K562 (cell line): ENCODE measurements around the gene KCTD11. TPM values are rescaled to one million over a fixed set of nuclear protein-coding genes. Genes with fewer than 3 reads are reported as not detected.

Experiments
- CC2D1A ChIP-seq: fragments of 450-650 bp; IDR thresholded peaks from 2 replicates; pipeline ENCODE4 v1.6.1; 2017; ENCODE audit warnings: mild to moderate bottlenecking
- CEBPB ChIP-seq: fragments of 450-650 bp; IDR thresholded peaks from 2 replicates; pipeline ENCODE4 v1.6.1; 2016; ENCODE audit warnings: missing genetic modification characterization, missing compliant biosample characterization
- DLX4 ChIP-seq: fragments of 250-450 bp; sonication (Bioruptor Pico); IDR thresholded peaks from 2 replicates; pipeline ENCODE4 v1.6.1; 2021; ENCODE audit warnings: mild to moderate bottlenecking
- DMBX1 ChIP-seq: fragments of 250-450 bp; sonication (Bioruptor Pico); IDR thresholded peaks from 2 replicates; pipeline ENCODE4 v1.8.0; 2022; ENCODE audit warnings: inconsistent platforms, mild to moderate bottlenecking, moderate library complexity, borderline replicate concordance
- FOXK1 ChIP-seq: sonication (generic); formaldehyde crosslinking; IDR thresholded peaks from 2 replicates; pipeline ENCODE4 v1.8.0; 2022; ENCODE audit warnings: missing genetic modification reagents, mild to moderate bottlenecking, borderline replicate concordance
- GTF2A2 ChIP-seq: IDR thresholded peaks from 2 replicates; pipeline ENCODE4 v1.6.1; 2016; ENCODE audit warnings: mild to moderate bottlenecking, missing genetic modification characterization, missing compliant biosample characterization
- HES1 ChIP-seq: fragments of 450-650 bp; IDR thresholded peaks from 2 replicates; pipeline ENCODE4 v1.6.1; 2016; ENCODE audit warnings: low read depth, mild to moderate bottlenecking, moderate library complexity
- KDM2B ChIP-seq: fragments of 250-450 bp; sonication (Bioruptor Pico); IDR thresholded peaks from 2 replicates; pipeline ENCODE4 v1.8.0; 2021; ENCODE audit warnings: mild to moderate bottlenecking, moderate library complexity
- MCM7 ChIP-seq, 2 experiments: fragments of 450-650 bp; IDR thresholded peaks; 2 replicates each; pipeline ENCODE4 v1.6.1; 2016 to 2018
- NBN ChIP-seq: fragments of 450-650 bp; IDR thresholded peaks from 2 replicates; pipeline ENCODE4 v1.6.1; 2016; ENCODE audit warnings: low read depth, mild to moderate bottlenecking
- SMAD1 ChIP-seq: fragments of 150-350 bp; IDR thresholded peaks from 2 replicates; pipeline ENCODE4 v1.6.1; 2014; ENCODE audit warnings: low read length, low read depth; ENCODE audit not compliant: partially characterized antibody
- SNIP1 ChIP-seq: fragments of 450-650 bp; IDR thresholded peaks from 2 replicates; pipeline ENCODE4 v1.7.1; 2017; ENCODE audit warnings: low read depth, mild to moderate bottlenecking
- SP1 ChIP-seq: sonication (generic); formaldehyde crosslinking; IDR thresholded peaks from 2 replicates; pipeline ENCODE4 v1.8.1; 2022; ENCODE audit warnings: mild to moderate bottlenecking, missing genetic modification reagents
- USF1 ChIP-seq: sonication (generic); formaldehyde crosslinking; IDR thresholded peaks from 2 replicates; pipeline ENCODE4 v1.9.0; 2022; ENCODE audit warnings: mild to moderate bottlenecking, missing genetic modification reagents
- ZBTB8A ChIP-seq: fragments of 450-650 bp; IDR thresholded peaks from 2 replicates; pipeline ENCODE4 v1.6.1; 2018; ENCODE audit warnings: mild to moderate bottlenecking, moderate library complexity; ENCODE audit not compliant: partially characterized antibody
- ZNF23 ChIP-seq: fragments of 250-450 bp; sonication (Bioruptor Pico); IDR thresholded peaks from 2 replicates; pipeline ENCODE4 v1.4.0; 2020; ENCODE audit warnings: mild to moderate bottlenecking
- ZNF639 ChIP-seq, 2 experiments: fragments of 200-800 bp in 1 of 2; sonication (Bioruptor generic) in 1 of 2; sonication (generic) in 1 of 2; formaldehyde crosslinking in 1 of 2; IDR thresholded peaks in 1 of 2; conservative IDR thresholded peaks in 1 of 2; 2 replicates each; pipeline versions ENCODE4 v1.5.0 to v1.6.1; 2016 to 2020; ENCODE audit warnings: missing compliant biosample characterization in 1 of 2, missing genetic modification characterization in 1 of 2, missing genetic modification reagents in 1 of 2
- polyA plus RNA-seq, 8 experiments: library from polyadenylated mRNA; depleted of rRNA in 4 of 8; stranded (reverse) in 5 of 8; unstranded in 3 of 8; fragments of >200 nt; fragmentation: Nextera tagmentation in 2 of 8; fragmentation: Illumina TruSeq in 1 of 8; extraction: Ambion mirVana in 2 of 8; extraction: Trizol in 1 of 8; gene quantifications; 2 replicates each; pipeline versions ENCODE4 v1.2.1 to v1.2.3, GENCODE V29; 2011 to 2014; ENCODE audit warnings: inconsistent platforms in 1 of 8, missing spikeins in 1 of 8
- total RNA-seq, 7 experiments: library from RNA; depleted of rRNA in 6 of 7; stranded (reverse); fragments of >200 nt in 6 of 7; fragmentation: Illumina TruSeq in 2 of 7; extraction: Trizol in 2 of 7; gene quantifications; 2 replicates each; pipeline versions ENCODE4 v1.2.1 to v1.2.3, GENCODE V29; 2011 to 2021; ENCODE audit warnings: low replicate concordance in 1 of 7
- TF ChIP-seq, protein P1 (sequence below): fragments of 450-650 bp; IDR thresholded peaks from 2 replicates; pipeline ENCODE4 v1.6.1; 2017; ENCODE audit warnings: antibody characterized with exemption, mild to moderate bottlenecking
- TF ChIP-seq, protein P2 (sequence below): fragments of 250-450 bp; sonication (Bioruptor Pico); IDR thresholded peaks from 2 replicates; pipeline ENCODE4 v1.4.0; 2020; ENCODE audit warnings: mild to moderate bottlenecking

KCTD11 gene
- total and polyA plus RNA-seq, 9 of the 15 experiments (the other 6 are each of a cell fraction or from before 2014, with no cell fraction given), result 0.01 to 3.2 (median 2.5) TPM; not detected in 1

DNA sequence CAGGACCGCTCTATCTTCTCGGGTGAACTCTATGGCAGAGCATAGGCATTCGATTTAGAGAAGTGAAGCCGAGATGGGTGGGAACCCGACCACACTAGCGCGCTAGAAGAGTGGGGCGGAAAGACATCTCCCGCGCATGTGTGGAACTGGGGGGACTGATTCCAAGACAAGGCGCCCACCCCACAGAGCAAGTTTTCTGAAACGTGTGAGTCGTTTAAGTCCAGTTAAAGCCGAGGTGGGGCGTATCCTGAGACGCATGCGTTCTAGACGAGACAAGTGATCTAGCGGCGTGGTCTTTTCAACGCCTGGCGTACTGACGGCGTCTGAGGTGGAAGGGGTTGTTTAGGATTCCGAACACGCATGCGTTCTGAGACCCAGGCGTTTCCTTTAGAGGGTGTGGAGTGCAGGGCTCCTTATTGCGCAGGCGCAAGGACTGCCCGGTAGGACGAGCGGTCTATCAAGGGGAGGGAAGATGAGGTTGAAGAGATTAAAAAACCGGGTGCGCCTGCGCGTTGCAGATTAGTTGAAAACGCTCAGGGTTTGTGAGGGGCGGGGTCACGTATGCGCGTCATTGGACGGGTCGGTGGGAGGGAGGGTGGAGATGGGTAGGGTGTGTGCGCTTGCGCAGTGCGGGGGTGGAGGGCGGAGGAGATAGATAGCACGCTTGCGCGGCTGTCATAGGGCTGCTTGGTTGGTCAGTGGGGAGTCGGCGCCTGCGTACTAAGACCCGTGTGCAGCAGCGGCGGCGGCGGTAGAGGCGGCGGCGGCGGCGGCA lies 44.9 kb upstream of the KCTD11 start, which contains the start of gene EIF5A (continued):
- TF ChIP-seq, protein P1, sequence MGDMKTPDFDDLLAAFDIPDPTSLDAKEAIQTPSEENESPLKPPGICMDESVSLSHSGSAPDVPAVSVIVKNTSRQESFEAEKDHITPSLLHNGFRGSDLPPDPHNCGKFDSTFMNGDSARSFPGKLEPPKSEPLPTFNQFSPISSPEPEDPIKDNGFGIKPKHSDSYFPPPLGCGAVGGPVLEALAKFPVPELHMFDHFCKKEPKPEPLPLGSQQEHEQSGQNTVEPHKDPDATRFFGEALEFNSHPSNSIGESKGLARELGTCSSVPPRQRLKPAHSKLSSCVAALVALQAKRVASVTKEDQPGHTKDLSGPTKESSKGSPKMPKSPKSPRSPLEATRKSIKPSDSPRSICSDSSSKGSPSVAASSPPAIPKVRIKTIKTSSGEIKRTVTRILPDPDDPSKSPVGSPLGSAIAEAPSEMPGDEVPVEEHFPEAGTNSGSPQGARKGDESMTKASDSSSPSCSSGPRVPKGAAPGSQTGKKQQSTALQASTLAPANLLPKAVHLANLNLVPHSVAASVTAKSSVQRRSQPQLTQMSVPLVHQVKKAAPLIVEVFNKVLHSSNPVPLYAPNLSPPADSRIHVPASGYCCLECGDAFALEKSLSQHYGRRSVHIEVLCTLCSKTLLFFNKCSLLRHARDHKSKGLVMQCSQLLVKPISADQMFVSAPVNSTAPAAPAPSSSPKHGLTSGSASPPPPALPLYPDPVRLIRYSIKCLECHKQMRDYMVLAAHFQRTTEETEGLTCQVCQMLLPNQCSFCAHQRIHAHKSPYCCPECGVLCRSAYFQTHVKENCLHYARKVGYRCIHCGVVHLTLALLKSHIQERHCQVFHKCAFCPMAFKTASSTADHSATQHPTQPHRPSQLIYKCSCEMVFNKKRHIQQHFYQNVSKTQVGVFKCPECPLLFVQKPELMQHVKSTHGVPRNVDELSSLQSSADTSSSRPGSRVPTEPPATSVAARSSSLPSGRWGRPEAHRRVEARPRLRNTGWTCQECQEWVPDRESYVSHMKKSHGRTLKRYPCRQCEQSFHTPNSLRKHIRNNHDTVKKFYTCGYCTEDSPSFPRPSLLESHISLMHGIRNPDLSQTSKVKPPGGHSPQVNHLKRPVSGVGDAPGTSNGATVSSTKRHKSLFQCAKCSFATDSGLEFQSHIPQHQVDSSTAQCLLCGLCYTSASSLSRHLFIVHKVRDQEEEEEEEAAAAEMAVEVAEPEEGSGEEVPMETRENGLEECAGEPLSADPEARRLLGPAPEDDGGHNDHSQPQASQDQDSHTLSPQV, result no peak
- TF ChIP-seq, protein P2, sequence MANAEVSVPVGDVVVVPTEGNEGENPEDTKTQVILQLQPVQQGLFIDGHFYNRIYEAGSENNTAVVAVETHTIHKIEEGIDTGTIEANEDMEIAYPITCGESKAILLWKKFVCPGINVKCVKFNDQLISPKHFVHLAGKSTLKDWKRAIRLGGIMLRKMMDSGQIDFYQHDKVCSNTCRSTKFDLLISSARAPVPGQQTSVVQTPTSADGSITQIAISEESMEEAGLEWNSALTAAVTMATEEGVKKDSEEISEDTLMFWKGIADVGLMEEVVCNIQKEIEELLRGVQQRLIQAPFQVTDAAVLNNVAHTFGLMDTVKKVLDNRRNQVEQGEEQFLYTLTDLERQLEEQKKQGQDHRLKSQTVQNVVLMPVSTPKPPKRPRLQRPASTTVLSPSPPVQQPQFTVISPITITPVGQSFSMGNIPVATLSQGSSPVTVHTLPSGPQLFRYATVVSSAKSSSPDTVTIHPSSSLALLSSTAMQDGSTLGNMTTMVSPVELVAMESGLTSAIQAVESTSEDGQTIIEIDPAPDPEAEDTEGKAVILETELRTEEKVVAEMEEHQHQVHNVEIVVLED (CRISPR knock-in tag), result peak; percentile 57
- TF ChIP-seq USF1 (CRISPR knock-in tag), result no peak
- peak; percentile 61 for TF ChIP-seq SP1 (CRISPR knock-in tag)
- TF ChIP-seq FOXK1 (CRISPR knock-in tag), result no peak
- peak; percentile 88 for TF ChIP-seq SNIP1
- no peak for TF ChIP-seq CEBPB (tag)
- TF ChIP-seq ZNF639 (CRISPR knock-in tag; conservative IDR thresholded peaks at IDR 0.05 in 1 of 2, IDR thresholded peaks at IDR 0.05 in 1 of 2), result peak in 1 of 2 experiments; percentile 92; a peak in 2 of 4 replicates
- no peak for TF ChIP-seq HES1
- no peak for TF ChIP-seq ZNF23 (CRISPR knock-in tag)
- TF ChIP-seq DLX4 (CRISPR knock-in tag), result no peak
- TF ChIP-seq ZBTB8A, result no peak
- no peak for TF ChIP-seq GTF2A2 (tag)
- TF ChIP-seq CC2D1A, result no peak
- no peak for TF ChIP-seq SMAD1
- TF ChIP-seq KDM2B (CRISPR knock-in tag), result no peak
- TF ChIP-seq MCM7 (IDR thresholded peaks at IDR 0.05), result no peak
- TF ChIP-seq DMBX1 (CRISPR knock-in tag), result no peak
- no peak for TF ChIP-seq NBN
